ENCODE results near the gene EDRF1. TPM values are rescaled to one million over a fixed set of nuclear protein-coding genes. Genes with fewer than 3 reads are reported as not detected.

EDRF1 gene
- total and polyA plus RNA-seq, 3 experiments from 2014 or later = 13.1 to 33.5 (median 32.5) TPM

DNA sequence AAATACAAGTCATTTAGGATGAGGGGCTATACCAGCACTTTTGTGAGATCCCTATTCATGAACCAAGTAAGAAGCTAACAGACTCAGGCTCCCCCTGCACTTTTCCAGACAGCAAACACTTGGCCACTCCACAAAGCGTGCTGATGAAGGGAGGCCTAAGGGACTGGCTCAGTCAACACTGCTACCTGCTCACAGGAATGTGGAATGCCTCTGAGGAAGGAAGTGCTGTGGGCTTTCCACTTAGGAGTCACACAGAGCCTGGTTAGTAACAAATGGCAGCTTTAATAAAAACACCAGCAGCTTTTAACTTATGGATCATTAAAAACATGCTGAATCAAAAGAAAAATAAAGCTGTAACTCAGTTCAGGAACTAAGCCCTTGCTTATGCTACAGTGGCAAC, 88.5 kb downstream of the EDRF1 start:
- Mint-ChIP-seq H3K4me3 (no peak overlapping the region), H3K27ac (peak overlapping the region in 2 of 8 donors; percentile 29 to 81), H3K36me3 (peaks cover 8 to 75% (median 23%) of the 10 kb centered on the region in 3 donors), H3K27me3 (no peaks in the 10 kb centered on the region), H3K4me1 (peaks cover 3 to 9% (median 6%) of the 10 kb centered on the region in 3 donors), H3K9me3 (no peaks in the 10 kb centered on the region)
- no peaks in the 10 kb centered on the region for H3K27me3 ChIP-seq (ENCODE audit: insufficient read depth, low read length, poor library complexity, severe bottlenecking)
- H3K9me3 ChIP-seq (ENCODE audit: low read length) = no peaks in the 10 kb centered on the region
- CTCF ChIA-PET = no interaction called here
- DNase-seq = no peak
- H3K27ac ChIP-seq (ENCODE audit: low read depth, low read length) = no peak overlapping the region
- H3K4me1 ChIP-seq (ENCODE audit: insufficient read depth, low read length) = no peaks in the 10 kb centered on the region
- H3K36me3 ChIP-seq (ENCODE audit: insufficient read depth, low read length) = peaks cover 21% of the 10 kb centered on the region
- POLR2A ChIA-PET = no interaction called here
- no peak overlapping the region for H3K4me3 ChIP-seq (ENCODE audit: low read length)

GRCh38 chr10:125811251-125811650, 91.7 kb downstream of the EDRF1 start:
- peaks cover 11% of the 10 kb centered on the region for H3K36me3 ChIP-seq (ENCODE audit: insufficient read depth, low read length)
- CTCF ChIA-PET = no interaction called here
- H3K27ac Mint-ChIP-seq = no peak overlapping the region

DNA sequence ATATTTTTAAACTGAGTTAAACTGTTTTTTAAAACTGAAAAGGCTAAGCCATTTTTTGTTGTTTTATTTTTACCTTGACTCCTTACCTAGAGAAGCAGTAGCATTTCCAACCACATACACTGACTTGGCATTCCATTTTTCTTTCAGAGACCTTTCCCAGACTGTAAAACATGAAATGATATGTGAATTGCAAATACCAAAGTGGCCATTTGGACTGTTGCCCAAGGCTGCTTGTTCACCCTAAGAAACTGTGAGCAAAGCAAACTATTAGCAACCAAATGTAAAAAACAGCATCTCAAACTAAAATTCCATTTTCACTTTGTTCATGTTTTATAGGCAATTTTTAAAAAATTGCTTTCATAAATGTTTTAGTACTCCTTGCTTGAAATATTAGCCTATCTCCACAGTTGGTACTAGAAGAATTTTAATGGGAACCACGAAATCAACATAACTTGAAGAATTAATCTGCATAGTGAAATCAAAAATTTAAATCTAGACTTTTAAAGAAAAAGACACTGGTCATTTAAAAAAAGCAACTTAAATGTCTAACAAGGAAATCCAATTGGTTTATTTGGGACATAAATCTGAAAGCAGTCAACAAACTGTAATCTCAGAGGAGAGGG, 92.7 kb downstream of the EDRF1 start:
- no peak overlapping the region for H3K4me3 ChIP-seq (ENCODE audit: low read length)
- no peak overlapping the region for H3K27ac ChIP-seq (ENCODE audit: low read depth, low read length)
- no peaks in the 10 kb centered on the region for H3K9me3 ChIP-seq (ENCODE audit: low read length)
- Mint-ChIP-seq H3K36me3 (peaks cover 20 to 70% (median 33%) of the 10 kb centered on the region in 3 donors), H3K27ac (no peak overlapping the region), H3K4me1 (peaks cover 6 to 10% (median 9%) of the 10 kb centered on the region in 3 donors), H3K4me3 (no peak overlapping the region), H3K27me3 (no peaks in the 10 kb centered on the region), H3K9me3 (no peaks in the 10 kb centered on the region)
- ChIA-PET CTCF (no interaction called here), POLR2A (no interaction called here)
- no peaks in the 10 kb centered on the region for H3K4me1 ChIP-seq (ENCODE audit: insufficient read depth, low read length)
- peaks cover 11% of the 10 kb centered on the region for H3K36me3 ChIP-seq (ENCODE audit: insufficient read depth, low read length)
- no peaks in the 10 kb centered on the region for H3K27me3 ChIP-seq (ENCODE audit: insufficient read depth, low read length, poor library complexity, severe bottlenecking)
- DNase-seq = no peak

More at GRCh38 chr10:125811251-125811650, 91.7 kb downstream of the EDRF1 start:
- no peak overlapping the region for H3K27ac ChIP-seq (ENCODE audit: low read depth, low read length)
- no peaks in the 10 kb centered on the region for H3K4me1 ChIP-seq (ENCODE audit: insufficient read depth, low read length)
- H3K27me3 ChIP-seq (ENCODE audit: insufficient read depth, low read length, poor library complexity, severe bottlenecking) = no peaks in the 10 kb centered on the region
- POLR2A ChIA-PET = no interaction called here
- peaks cover 20 to 79% (median 32%) of the 10 kb centered on the region in 3 donors for H3K36me3 Mint-ChIP-seq
- no peak overlapping the region for H3K4me3 Mint-ChIP-seq
- H3K27me3 Mint-ChIP-seq = no peaks in the 10 kb centered on the region
- no peak overlapping the region for H3K4me3 ChIP-seq (ENCODE audit: low read length)
- no peak for DNase-seq
- H3K9me3 Mint-ChIP-seq = no peaks in the 10 kb centered on the region
- peaks cover 4 to 9% (median 6%) of the 10 kb centered on the region in 3 donors for H3K4me1 Mint-ChIP-seq
- no peaks in the 10 kb centered on the region for H3K9me3 ChIP-seq (ENCODE audit: low read length)

Other genes starting within 250 kb of the EDRF1 start
- not detected for gene TEX36, start 36.5 kb upstream of the EDRF1 start, total RNA-seq
- not detected for gene TEX36, start 36.5 kb upstream of the EDRF1 start, polyA plus RNA-seq
- gene MMP21, start 56.1 kb downstream of the EDRF1 start, total RNA-seq = under 1 TPM in 1 of 2 experiments, not detected in 1; 0.11 TPM
- not detected for gene MMP21, start 56.1 kb downstream of the EDRF1 start, polyA plus RNA-seq
- 10 to 100 TPM; 43.4 to 47.2 TPM for gene UROS, start 103.5 kb downstream of the EDRF1 start, total RNA-seq
- gene UROS, start 103.5 kb downstream of the EDRF1 start, polyA plus RNA-seq = 57.3 TPM
- gene BCCIP, start 103.8 kb downstream of the EDRF1 start, total RNA-seq = 100 to 1,000 TPM; 129 to 130 TPM
- gene BCCIP, start 103.8 kb downstream of the EDRF1 start, polyA plus RNA-seq = 84.4 TPM
- 10 to 100 TPM; 10.7 to 11.0 TPM for gene DHX32, start 161.6 kb downstream of the EDRF1 start, total RNA-seq
- gene DHX32, start 161.6 kb downstream of the EDRF1 start, polyA plus RNA-seq = 8.4 TPM
- gene FANK1, start 176.9 kb downstream of the EDRF1 start, total RNA-seq = under 1 TPM; 0.44 to 0.66 TPM
- gene FANK1, start 176.9 kb downstream of the EDRF1 start, polyA plus RNA-seq = not detected